H9 (cell line): ENCODE results near the gene GPR32. TPM values are rescaled to one million over a fixed set of nuclear protein-coding genes. Genes with fewer than 3 reads are reported as not detected.

Experiments
- DNase-seq: peaks from one replicate; pipeline ENCODE4 v3.0.0-alpha.2; 2017
- H2AFZ ChIP-seq: one replicate; pipeline ENCODE4 v1.6.1; 2013; ENCODE audit warnings: mild to moderate bottlenecking, low read length, control low read depth, moderate library complexity
- H2AK5ac ChIP-seq: 2 replicates; pipeline ENCODE4 v1.6.1; 2013; ENCODE audit warnings: low read length, control low read depth, mixed read lengths; ENCODE audit not compliant: insufficient read length
- H2BK120ac ChIP-seq: one replicate; pipeline ENCODE4 v1.6.1; 2013; ENCODE audit warnings: low read depth, mild to moderate bottlenecking, low read length, control low read depth, inconsistent platforms; ENCODE audit not compliant: poor library complexity, severe bottlenecking
- H2BK12ac ChIP-seq: 2 replicates; pipeline ENCODE4 v1.6.1; 2013; ENCODE audit warnings: low read length, control low read depth, mixed read lengths, low read depth; ENCODE audit not compliant: insufficient read length
- H2BK15ac ChIP-seq: 2 replicates; pipeline ENCODE4 v1.6.1; 2013; ENCODE audit warnings: low read depth, low read length, control low read depth
- H2BK20ac ChIP-seq: one replicate; pipeline ENCODE4 v1.6.1; 2013; ENCODE audit warnings: low read depth, mild to moderate bottlenecking, low read length, control low read depth, inconsistent platforms; ENCODE audit not compliant: poor library complexity, severe bottlenecking
- H2BK5ac ChIP-seq: 2 replicates; pipeline ENCODE4 v1.6.1; 2013; ENCODE audit warnings: low read length, control low read depth, mixed read lengths; ENCODE audit not compliant: insufficient read length
- H3K14ac ChIP-seq: 2 replicates; pipeline ENCODE4 v1.6.1; 2013; ENCODE audit warnings: low read length, control low read depth; ENCODE audit not compliant: insufficient read depth
- H3K18ac ChIP-seq: 2 replicates; pipeline ENCODE4 v1.6.1; 2013; ENCODE audit warnings: low read depth, mild to moderate bottlenecking, mixed read lengths, low read length, control low read depth; ENCODE audit not compliant: insufficient read length
- H3K23ac ChIP-seq: 2 replicates; pipeline ENCODE4 v1.6.1; 2013; ENCODE audit warnings: low read length, control low read depth, mixed read lengths, low read depth; ENCODE audit not compliant: insufficient read length
- H3K23me2 ChIP-seq: 2 replicates; pipeline ENCODE4 v1.6.1; 2013; ENCODE audit warnings: low read depth, mild to moderate bottlenecking, mixed read lengths, low read length, control low read depth; ENCODE audit not compliant: insufficient read length, poor library complexity, severe bottlenecking
- H3K27ac ChIP-seq: 2 replicates; pipeline ENCODE4 v1.5.1; 2013; ENCODE audit warnings: low read length, control low read depth, mixed read lengths, low read depth; ENCODE audit not compliant: insufficient read length
- H3K27me3 ChIP-seq: 2 replicates; pipeline ENCODE4 v1.6.1; 2013; ENCODE audit warnings: low read length, control low read depth, inconsistent platforms; ENCODE audit not compliant: insufficient read depth
- H3K4ac ChIP-seq: 2 replicates; pipeline ENCODE4 v1.6.1; 2013; ENCODE audit warnings: low read depth, mild to moderate bottlenecking, control low read depth, inconsistent platforms, low read length, moderate library complexity
- H3K4me1 ChIP-seq: 2 replicates; pipeline ENCODE4 v1.6.1; 2013; ENCODE audit warnings: low read length, control low read depth, inconsistent platforms; ENCODE audit not compliant: insufficient read depth
- H3K4me2 ChIP-seq: 2 replicates; pipeline ENCODE4 v1.6.1; 2013; ENCODE audit warnings: low read length, control low read depth, mixed read lengths; ENCODE audit not compliant: insufficient read length, insufficient read depth
- H3K56ac ChIP-seq: 2 replicates; pipeline ENCODE4 v1.6.1; 2013; ENCODE audit warnings: low read depth, mild to moderate bottlenecking, mixed read lengths, low read length, control low read depth; ENCODE audit not compliant: insufficient read length
- H3K79me1 ChIP-seq: 2 replicates; pipeline ENCODE4 v1.6.1; 2013; ENCODE audit warnings: low read depth, mild to moderate bottlenecking, moderate library complexity, low read length, control low read depth, inconsistent platforms; ENCODE audit not compliant: insufficient read depth, poor library complexity, severe bottlenecking
- H3K79me2 ChIP-seq: 2 replicates; pipeline ENCODE4 v1.6.1; 2013; ENCODE audit warnings: low read length, control low read depth, inconsistent platforms; ENCODE audit not compliant: insufficient read depth
- H3K9ac ChIP-seq: 2 replicates; pipeline ENCODE4 v1.6.1; 2013; ENCODE audit warnings: low read length, control low read depth, mixed read lengths; ENCODE audit not compliant: insufficient read length; ENCODE audit errors: extremely low read depth
- H3K9me3 ChIP-seq: one replicate; pipeline ENCODE4 v1.6.1; 2013; ENCODE audit warnings: low read depth, low read length, inconsistent platforms; ENCODE audit not compliant: control insufficient read depth
- H3T11ph ChIP-seq: one replicate; pipeline ENCODE4 v1.6.1; 2013; ENCODE audit warnings: mild to moderate bottlenecking, low read length, control low read depth, inconsistent platforms
- H4K20me1 ChIP-seq: one replicate; pipeline ENCODE4 v1.6.1; 2013; ENCODE audit not compliant: control insufficient read depth, insufficient read length, insufficient read depth
- H4K5ac ChIP-seq: 2 replicates; pipeline ENCODE4 v1.6.1; 2013; ENCODE audit warnings: low read depth, mild to moderate bottlenecking, mixed read lengths, low read length, control low read depth; ENCODE audit not compliant: insufficient read length
- H4K8ac ChIP-seq: replicated peaks from 2 replicates; pipeline ENCODE4 v1.6.1; 2013; ENCODE audit warnings: low read length, control low read depth, mixed read lengths, low read depth; ENCODE audit not compliant: insufficient read length
- H4K91ac ChIP-seq: 2 replicates; pipeline ENCODE4 v1.6.1; 2013; ENCODE audit warnings: low read depth, mild to moderate bottlenecking, moderate library complexity, mixed read lengths, low read length, control low read depth; ENCODE audit not compliant: insufficient read length
- H3K27ac Mint-ChIP-seq, 3 experiments: 2 replicates in 2 of 3; 3 replicates in 1 of 3; pipeline ENCODE4 v1.8.0; 2020 to 2021; ENCODE audit warnings: mixed read lengths in 3 of 3, mild to moderate bottlenecking in 1 of 3, moderate library complexity in 1 of 3
- H3K27me3 Mint-ChIP-seq: 2 replicates; pipeline ENCODE4 v1.8.0; 2021; ENCODE audit warnings: low read depth, mild to moderate bottlenecking, moderate library complexity, mixed read lengths
- H3K36me3 Mint-ChIP-seq, 3 experiments: 2 replicates in 2 of 3; 3 replicates in 1 of 3; pipeline ENCODE4 v1.8.0; 2020 to 2021; ENCODE audit warnings: low read depth in 3 of 3, mixed read lengths in 3 of 3; ENCODE audit not compliant: insufficient read depth in 1 of 3
- H3K4me1 Mint-ChIP-seq, 2 experiments: 2 replicates each; pipeline ENCODE4 v1.8.0; 2020; ENCODE audit warnings: mixed read lengths in 2 of 2
- H3K4me3 Mint-ChIP-seq, 2 experiments: 2 replicates in 1 of 2; 3 replicates in 1 of 2; pipeline ENCODE4 v1.8.0; 2020 to 2021; ENCODE audit warnings: mild to moderate bottlenecking in 2 of 2, mixed read lengths in 2 of 2, moderate library complexity in 1 of 2
- H3K9me3 Mint-ChIP-seq, 2 experiments: 2 replicates in 1 of 2; 3 replicates in 1 of 2; pipeline ENCODE4 v1.8.0; 2020; ENCODE audit warnings: mild to moderate bottlenecking in 2 of 2, mixed read lengths in 2 of 2, moderate library complexity in 1 of 2
- WGBS: extraction: QIAGEN DNeasy Blood & Tissue Kit; methylation state at CpG from one replicate; pipeline ENCODE4 v1.1.7; 2013; ENCODE audit warnings: missing lambda C conversion rate, low lambda C conversion rate, mixed read lengths; ENCODE audit not compliant: insufficient read length; ENCODE audit errors: extremely low coverage; 5-methylcytosine and 5-hydroxymethylcytosine counted together
- total RNA-seq: library from RNA; stranded (reverse); gene quantifications from 2 replicates; pipeline ENCODE4 v1.2.1, GENCODE V29; 2021
- TF ChIP-seq, protein P1 (sequence below): fragments of 200-600 bp; sonication (generic); conservative IDR thresholded peaks from 3 replicates; pipeline ENCODE4 v1.8.0; 2021; ENCODE audit warnings: antibody characterized with exemption, mild to moderate bottlenecking

Gene GPR32
- total RNA-seq, 1 experiment from 2014 or later = not detected

DNA sequence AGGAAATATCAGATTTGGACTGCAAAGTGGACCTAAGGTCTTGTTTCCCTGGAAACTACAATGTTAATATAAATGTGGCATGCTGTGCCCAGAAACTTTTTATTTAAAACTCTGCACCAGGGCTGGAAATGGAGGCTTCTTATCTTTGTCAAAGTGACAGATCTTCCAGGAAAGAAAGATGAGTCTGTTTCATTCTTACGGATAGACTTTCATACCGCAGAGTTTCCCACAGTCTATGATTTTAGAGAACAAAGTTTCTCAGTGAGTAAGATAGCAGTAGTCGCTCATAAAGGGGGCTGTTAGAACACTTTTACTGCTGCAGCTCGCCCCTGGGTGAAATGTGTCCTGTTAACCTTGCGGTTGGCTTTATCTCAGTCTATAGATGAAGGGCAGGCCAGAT lies 40.4 kb upstream of the GPR32 start:
- Histone ChIP-seq H3K18ac (no peak overlapping the region), H3K27me3 (no peaks in the 10 kb centered on the region), H2AK5ac (no peak overlapping the region), H3K79me2 (no peaks in the 10 kb centered on the region), H4K8ac (no peak overlapping the region), H3K4ac (no peak overlapping the region), H3K56ac (no peak overlapping the region), H3K23me2 (no peaks in the 10 kb centered on the region), H2BK120ac (no peak overlapping the region), H3T11ph (no peak overlapping the region), H2BK15ac (no peak overlapping the region), H3K23ac (no peak overlapping the region), H3K79me1 (no peaks in the 10 kb centered on the region), H4K91ac (no peak overlapping the region), H3K14ac (no peak overlapping the region), H3K27ac (no peak overlapping the region), H3K9me3 (no peaks in the 10 kb centered on the region), H4K5ac (no peak overlapping the region), H3K9ac (no peak overlapping the region), H2BK5ac (no peak overlapping the region), H2BK12ac (no peak overlapping the region), H3K4me2 (no peak overlapping the region), H2AFZ (no peak overlapping the region), H2BK20ac (no peak overlapping the region), H4K20me1 (no peaks in the 10 kb centered on the region), H3K4me1 (no peaks in the 10 kb centered on the region; the same call in 1 of the 2 replicates)
- no CpG with 5 or more reads among the region's 5 CpGs for WGBS
- Mint-ChIP-seq H3K4me3 (no peak overlapping the region), H3K27me3 (peaks cover 45% of the 10 kb centered on the region), H3K27ac (no peak overlapping the region), H3K4me1 (peaks cover 18 to 27% of the 10 kb centered on the region in 2 experiments), H3K9me3 (no peaks in the 10 kb centered on the region), H3K36me3 (no peaks in the 10 kb centered on the region; a peak in 2 of 7 replicates)
- DNase-seq = no peak
- TF ChIP-seq, protein P1, sequence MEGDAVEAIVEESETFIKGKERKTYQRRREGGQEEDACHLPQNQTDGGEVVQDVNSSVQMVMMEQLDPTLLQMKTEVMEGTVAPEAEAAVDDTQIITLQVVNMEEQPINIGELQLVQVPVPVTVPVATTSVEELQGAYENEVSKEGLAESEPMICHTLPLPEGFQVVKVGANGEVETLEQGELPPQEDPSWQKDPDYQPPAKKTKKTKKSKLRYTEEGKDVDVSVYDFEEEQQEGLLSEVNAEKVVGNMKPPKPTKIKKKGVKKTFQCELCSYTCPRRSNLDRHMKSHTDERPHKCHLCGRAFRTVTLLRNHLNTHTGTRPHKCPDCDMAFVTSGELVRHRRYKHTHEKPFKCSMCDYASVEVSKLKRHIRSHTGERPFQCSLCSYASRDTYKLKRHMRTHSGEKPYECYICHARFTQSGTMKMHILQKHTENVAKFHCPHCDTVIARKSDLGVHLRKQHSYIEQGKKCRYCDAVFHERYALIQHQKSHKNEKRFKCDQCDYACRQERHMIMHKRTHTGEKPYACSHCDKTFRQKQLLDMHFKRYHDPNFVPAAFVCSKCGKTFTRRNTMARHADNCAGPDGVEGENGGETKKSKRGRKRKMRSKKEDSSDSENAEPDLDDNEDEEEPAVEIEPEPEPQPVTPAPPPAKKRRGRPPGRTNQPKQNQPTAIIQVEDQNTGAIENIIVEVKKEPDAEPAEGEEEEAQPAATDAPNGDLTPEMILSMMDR = no peak
